Neural progenitor cell (in vitro differentiated cells): Measurements from ENCODE around the gene CDH20. TPM values are rescaled to one million over a fixed set of nuclear protein-coding genes. Genes with fewer than 3 reads are reported as not detected.

Source experiments
- DNase-seq: peaks from one replicate; pipeline ENCODE4 v3.0.0-alpha.2; 2016; ENCODE audit warnings: low spot score
- H2AFZ ChIP-seq: fragments of 200-600 bp; sonication (generic); replicated peaks from 2 replicates; pipeline ENCODE4 v1.6.1; 2016; ENCODE audit warnings: antibody characterized with exemption
- H3F3A ChIP-seq: fragments of 200-600 bp; sonication (generic); 2 replicates; pipeline ENCODE4 v1.6.1; 2016; ENCODE audit warnings: antibody characterized with exemption, low read depth
- H3K27ac ChIP-seq: fragments of 200-600 bp; sonication (generic); 2 replicates; pipeline ENCODE4 v1.5.1; 2016; ENCODE audit warnings: mild to moderate bottlenecking
- H3K27me3 ChIP-seq: fragments of 200-600 bp; sonication (generic); 2 replicates; pipeline ENCODE4 v1.6.1; 2016; ENCODE audit warnings: mild to moderate bottlenecking, moderate library complexity
- H3K36me3 ChIP-seq: fragments of 200-600 bp; sonication (generic); 2 replicates; pipeline ENCODE4 v1.5.1; 2016
- H3K4me1 ChIP-seq: fragments of 200-600 bp; sonication (generic); 2 replicates; pipeline ENCODE4 v1.6.1; 2016; ENCODE audit warnings: mixed run types
- H3K4me2 ChIP-seq: fragments of 200-600 bp; sonication (generic); 2 replicates; pipeline ENCODE4 v1.6.1; 2016
- H3K4me3 ChIP-seq: fragments of 200-600 bp; sonication (generic); 2 replicates; pipeline ENCODE4 v1.5.1; 2016
- H3K79me2 ChIP-seq: fragments of 200-600 bp; sonication (generic); 2 replicates; pipeline ENCODE4 v1.6.1; 2016; ENCODE audit warnings: low read depth
- H3K9ac ChIP-seq: fragments of 200-600 bp; sonication (generic); 2 replicates; pipeline ENCODE4 v1.6.1; 2016
- H3K9me3 ChIP-seq: fragments of 200-600 bp; sonication (generic); 2 replicates; pipeline ENCODE4 v1.5.1; 2016; ENCODE audit warnings: low read depth
- H4K20me1 ChIP-seq: fragments of 200-600 bp; sonication (generic); 2 replicates; pipeline ENCODE4 v1.6.1; 2016; ENCODE audit warnings: low read depth
- H3K27ac Mint-ChIP-seq: 3 replicates; pipeline ENCODE4 v1.8.0; 2021; ENCODE audit warnings: mixed read lengths
- H3K27me3 Mint-ChIP-seq: 2 replicates; pipeline ENCODE4 v1.8.0; 2022; ENCODE audit warnings: low read depth, mild to moderate bottlenecking, inconsistent platforms, moderate library complexity, mixed read lengths; ENCODE audit not compliant: insufficient read depth
- H3K36me3 Mint-ChIP-seq: 3 replicates; pipeline ENCODE4 v1.8.0; 2021; ENCODE audit warnings: mixed read lengths
- H3K4me1 Mint-ChIP-seq: 3 replicates; pipeline ENCODE4 v1.8.0; 2021; ENCODE audit warnings: mixed read lengths
- H3K4me3 Mint-ChIP-seq: 3 replicates; pipeline ENCODE4 v1.8.0; 2021; ENCODE audit warnings: mild to moderate bottlenecking, moderate library complexity, mixed read lengths
- H3K9me3 Mint-ChIP-seq: 3 replicates; pipeline ENCODE4 v1.8.0; 2020; ENCODE audit warnings: mixed read lengths
- CTCF ChIP-seq: fragments of 200-600 bp; sonication (generic); IDR thresholded peaks from 2 replicates; pipeline ENCODE4 v1.5.1; 2017; ENCODE audit warnings: antibody characterized with exemption, mild to moderate bottlenecking
- EZH2 ChIP-seq: fragments of 200-600 bp; sonication (generic); IDR thresholded peaks from 2 replicates; pipeline ENCODE4 v1.6.1; 2017; ENCODE audit warnings: antibody characterized with exemption, mild to moderate bottlenecking, moderate library complexity
- EZH2phosphoT487 ChIP-seq: fragments of 200-600 bp; sonication (generic); IDR thresholded peaks from 2 replicates; pipeline ENCODE4 v1.6.1; 2017; ENCODE audit warnings: antibody characterized with exemption
- total RNA-seq: library from RNA; depleted of rRNA; stranded (reverse); fragments of >200 nt; gene quantifications from 2 replicates; pipeline ENCODE4 v1.2.3, GENCODE V29; 2015; ENCODE audit warnings: low replicate concordance

CDH20 gene
- total RNA-seq, 1 donor from 2014 or later = 1.6 TPM

GRCh38 chr18:61435064-61435652 lies 101.9 kb downstream of the CDH20 start:
- Histone ChIP-seq H3K9ac (no peak overlapping the region), H3F3A (no peaks in the 10 kb centered on the region), H3K9me3 (no peaks in the 10 kb centered on the region), H3K79me2 (no peaks in the 10 kb centered on the region), H3K4me3 (no peak overlapping the region), H3K36me3 (no peaks in the 10 kb centered on the region), H3K27me3 (no peaks in the 10 kb centered on the region), H3K27ac (no peak overlapping the region), H4K20me1 (no peaks in the 10 kb centered on the region), H3K4me1 (no peaks in the 10 kb centered on the region), H3K4me2 (no peak overlapping the region), H2AFZ (no peak overlapping the region)
- no peak overlapping the region for H3K27ac Mint-ChIP-seq
- H3K27me3 Mint-ChIP-seq = peaks cover 5% of the 10 kb centered on the region
- no peaks in the 10 kb centered on the region for H3K9me3 Mint-ChIP-seq
- H3K4me1 Mint-ChIP-seq = no peaks in the 10 kb centered on the region
- no peak overlapping the region for H3K4me3 Mint-ChIP-seq
- TF ChIP-seq CTCF (peak; percentile 78), EZH2 (no peak)
- H3K36me3 Mint-ChIP-seq = no peaks in the 10 kb centered on the region
- peak; percentile 52 for DNase-seq

- no peak overlapping the region for H3K9ac ChIP-seq
- H2AFZ ChIP-seq = peak overlapping the region; percentile 65
- H3K79me2 ChIP-seq = no peaks in the 10 kb centered on the region
- H3K27ac ChIP-seq = peak overlapping the region; percentile 57
- no peak for TF ChIP-seq CTCF
- no peaks in the 10 kb centered on the region for H4K20me1 ChIP-seq
- Mint-ChIP-seq H3K4me3 (no peak overlapping the region), H3K9me3 (no peaks in the 10 kb centered on the region), H3K4me1 (peaks cover 9% of the 10 kb centered on the region), H3K36me3 (no peaks in the 10 kb centered on the region), H3K27ac (peak overlapping the region; percentile 95), H3K27me3 (peaks cover 3% of the 10 kb centered on the region)
- H3K27me3 ChIP-seq = no peaks in the 10 kb centered on the region
- no peaks in the 10 kb centered on the region for H3K36me3 ChIP-seq
- no peaks in the 10 kb centered on the region for H3K9me3 ChIP-seq
- peaks cover 15% of the 10 kb centered on the region for H3K4me1 ChIP-seq
- H3K4me2 ChIP-seq = peak overlapping the region; percentile 32
- DNase-seq = no peak
- no peak overlapping the region for H3K4me3 ChIP-seq
- H3F3A ChIP-seq = peaks cover 5% of the 10 kb centered on the region
Observed at GRCh38 chr18:61443081-61443725, 110.0 kb downstream of the CDH20 start.

- H3K27ac Mint-ChIP-seq = no peak overlapping the region
- Histone ChIP-seq H3K9ac (no peak overlapping the region), H3K4me3 (no peak overlapping the region), H2AFZ (no peak overlapping the region), H4K20me1 (no peaks in the 10 kb centered on the region), H3F3A (no peaks in the 10 kb centered on the region), H3K27ac (no peak overlapping the region), H3K27me3 (no peaks in the 10 kb centered on the region), H3K4me1 (peaks cover 4% of the 10 kb centered on the region), H3K9me3 (no peaks in the 10 kb centered on the region), H3K79me2 (no peaks in the 10 kb centered on the region), H3K36me3 (no peaks in the 10 kb centered on the region), H3K4me2 (no peak overlapping the region)
- no peak for DNase-seq
- H3K9me3 Mint-ChIP-seq = no peaks in the 10 kb centered on the region
- no peaks in the 10 kb centered on the region for H3K36me3 Mint-ChIP-seq
- H3K4me1 Mint-ChIP-seq = no peaks in the 10 kb centered on the region
- no peak overlapping the region for H3K4me3 Mint-ChIP-seq
- H3K27me3 Mint-ChIP-seq = peaks cover 2% of the 10 kb centered on the region
- TF ChIP-seq EZH2 = no peak
- TF ChIP-seq CTCF = no peak
- no peak for TF ChIP-seq EZH2phosphoT487
Observed at GRCh38 chr18:61448316-61448715, 115.1 kb downstream of the CDH20 start.
